IMR-90 (cell line): ENCODE data around the gene C2orf80. TPM values are rescaled to one million over a fixed set of nuclear protein-coding genes. Genes with fewer than 3 reads are reported as not detected.

Experiments used
- ATAC-seq: fragments of 200-7000 bp; cut with Tn5 transposase; 2 replicates; pipeline ENCODE4 v1.9.1; 2020; ENCODE audit warnings: low read depth, mild to moderate bottlenecking, moderate library complexity
- BruUV-seq: library from RNA; stranded (reverse); fragments of 400-500 nt; replicated peaks from 2 replicates; lab custom pipeline; 2021; lab: Mats Ljungman, UMichigan
- CTCF ChIA-PET: fragments of 300-600 bp; formaldehyde crosslinking; extraction: SDS; loops from one replicate; lab custom pipeline; 2021; ENCODE audit warnings: antibody characterized with exemption; lab: Yijun Ruan, JAX
- POLR2A ChIA-PET: fragments of 300-600 bp; sonication (Branson Sonifier 250); formaldehyde crosslinking; loops from one replicate; lab custom pipeline; 2022; ENCODE audit warnings: antibody characterized with exemption; ENCODE audit not compliant: unreplicated experiment; lab: Charles Lee
- DNase-seq: peaks from one replicate; pipeline ENCODE4 v3.0.0; 2013
- H2AFZ ChIP-seq: replicated peaks from 2 replicates; pipeline ENCODE3; 2013; ENCODE audit warnings: low read length, mild to moderate bottlenecking; ENCODE audit not compliant: poor library complexity
- H2AK5ac ChIP-seq: 2 replicates; pipeline ENCODE4 v1.6.1; 2013; ENCODE audit warnings: low read depth, low read length, inconsistent platforms
- H2AK9ac ChIP-seq: replicated peaks from 2 replicates; pipeline ENCODE3; 2013; ENCODE audit warnings: mild to moderate bottlenecking, low read depth, low read length, moderate library complexity; ENCODE audit not compliant: poor library complexity
- H2BK120ac ChIP-seq: 2 replicates; pipeline ENCODE4 v1.6.1; 2013; ENCODE audit warnings: low read depth, low read length, inconsistent platforms
- H2BK15ac ChIP-seq: 3 replicates; pipeline ENCODE4 v1.6.1; 2013; ENCODE audit warnings: low read depth, low read length, inconsistent platforms
- H2BK20ac ChIP-seq: 2 replicates; pipeline ENCODE4 v1.6.1; 2013; ENCODE audit warnings: low read depth, mild to moderate bottlenecking, inconsistent platforms, low read length, moderate library complexity
- H2BK5ac ChIP-seq: 2 replicates; pipeline ENCODE4 v1.6.1; 2013; ENCODE audit warnings: mild to moderate bottlenecking, low read depth, low read length, inconsistent platforms; ENCODE audit not compliant: poor library complexity, severe bottlenecking
- H3K14ac ChIP-seq: replicated peaks from 2 replicates; pipeline ENCODE4 v1.6.1; 2013; ENCODE audit warnings: low read depth, low read length, inconsistent platforms
- H3K18ac ChIP-seq: 2 replicates; pipeline ENCODE4 v1.6.1; 2013; ENCODE audit warnings: low read depth, low read length, control low read depth
- H3K23ac ChIP-seq: 2 replicates; pipeline ENCODE4 v1.6.1; 2013; ENCODE audit warnings: low read depth, low read length, inconsistent platforms
- H3K27ac ChIP-seq: 2 replicates; pipeline ENCODE4 v1.5.1; 2013; ENCODE audit warnings: mild to moderate bottlenecking, control low read depth, low read length; ENCODE audit not compliant: insufficient read depth
- H3K27me3 ChIP-seq: 2 replicates; pipeline ENCODE4 v1.6.1; 2013; ENCODE audit warnings: low read length; ENCODE audit not compliant: control insufficient read depth, insufficient read depth
- H3K36me3 ChIP-seq: 2 replicates; pipeline ENCODE4 v1.6.1; 2013; ENCODE audit warnings: low read length, mixed read lengths; ENCODE audit not compliant: control insufficient read depth, insufficient read depth
- H3K4ac ChIP-seq: 2 replicates; pipeline ENCODE4 v1.6.1; 2013; ENCODE audit warnings: low read depth, low read length, inconsistent platforms
- H3K4me1 ChIP-seq: 2 replicates; pipeline ENCODE4 v1.6.1; 2013; ENCODE audit warnings: low read length, mixed read lengths; ENCODE audit not compliant: control insufficient read depth, insufficient read depth
- H3K4me2 ChIP-seq: 2 replicates; pipeline ENCODE4 v1.6.1; 2013; ENCODE audit warnings: low read depth, mild to moderate bottlenecking, control low read depth, low read length, moderate library complexity
- H3K4me3 ChIP-seq: 2 replicates; pipeline ENCODE4 v1.5.1; 2013; ENCODE audit warnings: low read depth, mild to moderate bottlenecking, control low read depth, low read length, moderate library complexity; ENCODE audit not compliant: insufficient read depth
- H3K56ac ChIP-seq: 2 replicates; pipeline ENCODE4 v1.6.1; 2013; ENCODE audit warnings: low read length, inconsistent platforms; ENCODE audit not compliant: insufficient read depth; ENCODE audit errors: extremely low read depth
- H3K79me1 ChIP-seq, 2 experiments: 2 replicates each; pipeline ENCODE4 v1.6.1; 2013; ENCODE audit warnings: low read length in 2 of 2, inconsistent platforms in 1 of 2, low read depth in 1 of 2
- H3K9ac ChIP-seq: 2 replicates; pipeline ENCODE4 v1.6.1; 2013; ENCODE audit warnings: low read depth, low read length, control low read depth
- H3K9me1 ChIP-seq: 2 replicates; pipeline ENCODE4 v1.6.1; 2013; ENCODE audit warnings: low read length, inconsistent platforms; ENCODE audit not compliant: insufficient read depth
- H3K9me3 ChIP-seq: 2 replicates; pipeline ENCODE4 v1.6.1; 2013; ENCODE audit warnings: low read length; ENCODE audit not compliant: control insufficient read depth, insufficient read depth
- H4K20me1 ChIP-seq: 2 replicates; pipeline ENCODE4 v1.6.1; 2013; ENCODE audit warnings: low read length, inconsistent platforms; ENCODE audit not compliant: insufficient read depth
- H4K5ac ChIP-seq: 2 replicates; pipeline ENCODE4 v1.6.1; 2013; ENCODE audit warnings: mild to moderate bottlenecking, low read depth, low read length, control low read depth
- H4K8ac ChIP-seq, 2 experiments: 2 replicates each; pipeline ENCODE4 v1.6.1; 2013; ENCODE audit warnings: low read depth in 2 of 2, low read length in 2 of 2, control low read depth in 1 of 2, inconsistent platforms in 1 of 2
- H4K91ac ChIP-seq: 2 replicates; pipeline ENCODE4 v1.6.1; 2013; ENCODE audit warnings: low read depth, low read length, inconsistent platforms; ENCODE audit not compliant: insufficient read depth
- CEBPB ChIP-seq: IDR thresholded peaks from 2 replicates; pipeline ENCODE4 v1.6.1; 2012; ENCODE audit warnings: low read depth, low read length, improper control_type of control experiment
- CTCF ChIP-seq: conservative IDR thresholded peaks from 2 replicates; pipeline ENCODE4 v1.5.1; 2012; ENCODE audit warnings: mild to moderate bottlenecking, low read depth, low read length, improper control_type of control experiment
- ELK1 ChIP-seq: fragments of 150-350 bp; IDR thresholded peaks from 2 replicates; pipeline ENCODE4 v1.6.1; 2016; ENCODE audit warnings: low read depth, mild to moderate bottlenecking, low read length, moderate library complexity, borderline replicate concordance
- FOS ChIP-seq: fragments of 150-350 bp; IDR thresholded peaks from 2 replicates; pipeline ENCODE4 v1.6.1; 2016; ENCODE audit warnings: low read depth, low read length
- MAFK ChIP-seq: IDR thresholded peaks from 2 replicates; pipeline ENCODE4 v1.6.1; 2012; ENCODE audit warnings: low read depth, low read length, improper control_type of control experiment
- MAZ ChIP-seq: IDR thresholded peaks from 2 replicates; pipeline ENCODE4 v1.6.1; 2012; ENCODE audit warnings: low read depth, mild to moderate bottlenecking, low read length, improper control_type of control experiment, moderate library complexity, borderline replicate concordance
- MXI1 ChIP-seq: IDR thresholded peaks from 2 replicates; pipeline ENCODE4 v1.6.1; 2012; ENCODE audit warnings: low read depth, mild to moderate bottlenecking, low read length, moderate library complexity, borderline replicate concordance
- POLR2A ChIP-seq: IDR thresholded peaks from 2 replicates; pipeline ENCODE4 v1.6.1; 2012; ENCODE audit warnings: mild to moderate bottlenecking, low read depth, low read length
- RAD21 ChIP-seq: IDR thresholded peaks from 2 replicates; pipeline ENCODE4 v1.6.1; 2012; ENCODE audit warnings: low read length, improper control_type of control experiment
- RCOR1 ChIP-seq: IDR thresholded peaks from 2 replicates; pipeline ENCODE4 v1.6.1; 2012; ENCODE audit warnings: mild to moderate bottlenecking, low read length, improper control_type of control experiment; ENCODE audit not compliant: insufficient replicate concordance
- WGBS, 2 experiments: methylation state at CpG; one replicate each; pipeline versions ENCODE4 v1.1.5 to v1.1.7; 2013; ENCODE audit warnings: missing lambda C conversion rate in 2 of 2; ENCODE audit not compliant: insufficient read length in 1 of 2; ENCODE audit errors: extremely low coverage in 2 of 2; 5-methylcytosine and 5-hydroxymethylcytosine counted together
- dilution Hi-C: fragments of 300-500 bp; cut with HindIII; formaldehyde crosslinking; loops from one replicate; pipeline ENCODE4 v1.14.3; 2018; ENCODE audit warnings: low sequenced_read_pairs; ENCODE audit not compliant: unreplicated experiment
- in situ Hi-C: fragments of 300-500 bp; cut with MboI; formaldehyde crosslinking; loops from 3 replicates; pipeline ENCODE4 v1.14.3; 2019; ENCODE audit warnings: low sequenced_read_pairs, inconsistent platforms, mixed read lengths
- intact Hi-C: fragments of 100-400 bp; cut with micrococcal nuclease; formaldehyde crosslinking; loops from 2 replicates; pipeline ENCODE4 v1.10.0; 2022
- polyA plus RNA-seq, 3 experiments: library from polyadenylated mRNA; depleted of rRNA; stranded (reverse); fragments of >200 nt; gene quantifications; 2 replicates each; pipeline ENCODE4 v1.2.3, GENCODE V29; 2012; ENCODE audit warnings: low replicate concordance in 1 of 3
- total RNA-seq: library from RNA; depleted of rRNA; stranded (reverse); fragments of >200 nt; gene quantifications from 2 replicates; pipeline ENCODE4 v1.2.3, GENCODE V29; 2012

The C2orf80 gene
- total and polyA plus RNA-seq, 2 of the 4 experiments (the other 2 are of a cell fraction), result not detected

- dilution Hi-C loops, result no loop called here
- no peak overlapping the region for H2BK120ac ChIP-seq
- no peak overlapping the region for H4K8ac ChIP-seq
- TF ChIP-seq MAZ, result no peak
- TF ChIP-seq CTCF, result no peak
- no peak for TF ChIP-seq RAD21
- no peak for TF ChIP-seq RCOR1
- no peak for TF ChIP-seq CEBPB
- TF ChIP-seq MXI1, result no peak
- TF ChIP-seq MAFK, result no peak
- no peak for TF ChIP-seq ELK1
- TF ChIP-seq POLR2A, result no peak
- no peak for TF ChIP-seq FOS
- no peak overlapping the region for H2AFZ ChIP-seq
- no peak overlapping the region for H3K14ac ChIP-seq
- ATAC-seq, result no peak
- ChIA-PET CTCF (interaction anchor here (0.6 to 1.1 kb wide), 3 partner anchors 14 to 397 kb away, joined by 3 to 7 read pairs (median 3); no protein-coding TSS in a partner anchor), POLR2A (no interaction called here)
- no peaks in the 10 kb centered on the region for H3K9me3 ChIP-seq
- H3K9ac ChIP-seq, result no peak overlapping the region
- no peak overlapping the region for H3K4me3 ChIP-seq
- no peak overlapping the region for H4K91ac ChIP-seq
- H3K79me1 ChIP-seq, result no peaks in the 10 kb centered on the region
- 0 out of 2 replicates have a peak, but pooled peaks cover 3% of the 10 kb centered on the region for H3K27me3 ChIP-seq
- in situ Hi-C loops, result no loop called here
- H2BK20ac ChIP-seq, result no peak overlapping the region
- no peak overlapping the region for H3K23ac ChIP-seq
- no peak overlapping the region for H2BK15ac ChIP-seq
- H2AK9ac ChIP-seq, result no peak overlapping the region
- BruUV-seq, result no TSS peak
- no peaks in the 10 kb centered on the region for H4K20me1 ChIP-seq
- no peak for DNase-seq
- no peak overlapping the region for H2AK5ac ChIP-seq
- no peak overlapping the region for H3K56ac ChIP-seq
- H4K5ac ChIP-seq, result no peak overlapping the region
- H3K36me3 ChIP-seq, result no peaks in the 10 kb centered on the region
- H2BK5ac ChIP-seq, result no peak overlapping the region
- H3K9me1 ChIP-seq, result no peaks in the 10 kb centered on the region
- H3K4me2 ChIP-seq, result no peak overlapping the region
- no peak overlapping the region for H3K27ac ChIP-seq
- H3K4ac ChIP-seq, result no peak overlapping the region
- no peaks in the 10 kb centered on the region for H3K4me1 ChIP-seq
- no peak overlapping the region for H3K18ac ChIP-seq
- 40% methylated on average over 3 of the region's 14 CpGs; no CpG with 5 or more reads in 1 of the 2 experiments for WGBS, 2 experiments
- intact Hi-C loops, result no loop called here
These were observed 46.7 kb downstream of the C2orf80 start for GRCh38 chr2:208142925-208143799.
